HepG2 (cell line): Measurements from ENCODE around the gene IGIP. TPM values are rescaled to one million over a fixed set of nuclear protein-coding genes. Genes with fewer than 3 reads are reported as not detected.
A peak's percentile ranks its signal among the peaks of the same experiment; 100 is the strongest.

Experiments
- ARID2 ChIP-seq: sonication (generic); formaldehyde crosslinking; IDR thresholded peaks from 2 replicates; pipeline ENCODE4 v1.8.1; 2022; ENCODE audit warnings: mild to moderate bottlenecking, missing genetic modification reagents, borderline replicate concordance
- BORCS8-MEF2B ChIP-seq: sonication (generic); formaldehyde crosslinking; IDR thresholded peaks from 2 replicates; pipeline ENCODE4 v1.8.0; 2022; ENCODE audit warnings: mild to moderate bottlenecking, missing genetic modification reagents
- CCAR2 ChIP-seq: fragments of 200-400 bp; formaldehyde crosslinking; optimal IDR thresholded peaks from 2 replicates; pipeline ENCODE3; 2018; ENCODE audit warnings: low read depth, mild to moderate bottlenecking, low read length, moderate library complexity
- HMGA1 ChIP-seq: sonication (generic); formaldehyde crosslinking; conservative IDR thresholded peaks from 2 replicates; pipeline ENCODE4 v1.4.0; 2020; ENCODE audit warnings: missing genetic modification reagents
- MTERF4 ChIP-seq: sonication (generic); formaldehyde crosslinking; IDR thresholded peaks from 2 replicates; pipeline ENCODE4 v1.8.0; 2023; ENCODE audit warnings: mild to moderate bottlenecking, missing genetic modification reagents
- MTF2 ChIP-seq: sonication (generic); formaldehyde crosslinking; IDR thresholded peaks from 2 replicates; pipeline ENCODE4 v1.5.0; 2020; ENCODE audit warnings: missing genetic modification reagents, borderline replicate concordance
- PHF20 ChIP-seq: sonication (generic); formaldehyde crosslinking; IDR thresholded peaks from 2 replicates; pipeline ENCODE4 v1.5.0; 2020; ENCODE audit warnings: mild to moderate bottlenecking, missing genetic modification reagents
- RARA ChIP-seq: IDR thresholded peaks from 2 replicates; pipeline ENCODE4 v1.6.1; 2016; ENCODE audit warnings: missing genetic modification reagents, missing compliant biosample characterization
- RBM39 ChIP-seq: fragments of 200-400 bp; formaldehyde crosslinking; IDR thresholded peaks from one replicate; pipeline ENCODE4 v1.6.1; 2018; ENCODE audit warnings: antibody characterized with exemption, mild to moderate bottlenecking, low read depth, low read length; ENCODE audit not compliant: poor library complexity, severe bottlenecking
- RXRA ChIP-seq: sonication (generic); formaldehyde crosslinking; IDR thresholded peaks from 2 replicates; pipeline ENCODE4 v1.5.1; 2020; ENCODE audit warnings: missing genetic modification reagents
- SRSF4 ChIP-seq: fragments of 200-400 bp; formaldehyde crosslinking; IDR thresholded peaks from one replicate; pipeline ENCODE4 v1.6.1; 2018; ENCODE audit warnings: mild to moderate bottlenecking, low read depth, low read length, moderate library complexity; ENCODE audit not compliant: poor library complexity, severe bottlenecking
- TFDP2 ChIP-seq: sonication (generic); formaldehyde crosslinking; IDR thresholded peaks from 2 replicates; pipeline ENCODE4 v1.4.0; 2020; ENCODE audit warnings: missing genetic modification reagents
- TOE1 ChIP-seq: sonication (generic); formaldehyde crosslinking; IDR thresholded peaks from 2 replicates; pipeline ENCODE4 v1.4.0; 2020; ENCODE audit warnings: mild to moderate bottlenecking, missing genetic modification reagents
- ZGPAT ChIP-seq: IDR thresholded peaks from 2 replicates; pipeline ENCODE4 v1.6.1; 2016; ENCODE audit warnings: mild to moderate bottlenecking
- ZNF333 ChIP-seq: sonication (generic); formaldehyde crosslinking; IDR thresholded peaks from 2 replicates; pipeline ENCODE4 v1.4.0; 2020; ENCODE audit warnings: mild to moderate bottlenecking, missing genetic modification reagents, borderline replicate concordance
- ZNF343 ChIP-seq: sonication (generic); formaldehyde crosslinking; IDR thresholded peaks from 2 replicates; pipeline ENCODE4 v1.4.0; 2020; ENCODE audit warnings: mild to moderate bottlenecking, missing genetic modification reagents
- ZNF431 ChIP-seq: sonication (generic); formaldehyde crosslinking; IDR thresholded peaks from 2 replicates; pipeline ENCODE4 v1.9.0; 2022; ENCODE audit warnings: missing genetic modification reagents, low read depth, mild to moderate bottlenecking, borderline replicate concordance
- ZNF460 ChIP-seq: sonication (generic); formaldehyde crosslinking; IDR thresholded peaks from 2 replicates; pipeline ENCODE4 v1.5.1; 2020; ENCODE audit warnings: missing genetic modification reagents, mild to moderate bottlenecking, borderline replicate concordance
- ZNF562 ChIP-seq: sonication (generic); formaldehyde crosslinking; IDR thresholded peaks from 2 replicates; pipeline ENCODE4 v1.8.0; 2022; ENCODE audit warnings: missing genetic modification reagents, borderline replicate concordance
- ZNF616 ChIP-seq: sonication (generic); formaldehyde crosslinking; IDR thresholded peaks from 2 replicates; pipeline ENCODE4 v1.5.0; 2020; ENCODE audit warnings: low read depth, mild to moderate bottlenecking, missing genetic modification reagents
- ZNF672 ChIP-seq: sonication (generic); formaldehyde crosslinking; IDR thresholded peaks from 2 replicates; pipeline ENCODE4 v1.8.1; 2022; ENCODE audit warnings: missing genetic modification reagents
- ZNF703 ChIP-seq: sonication (generic); formaldehyde crosslinking; IDR thresholded peaks from 2 replicates; pipeline ENCODE4 v1.5.1; 2020; ENCODE audit warnings: missing genetic modification reagents, mild to moderate bottlenecking, moderate library complexity, borderline replicate concordance
- polyA plus RNA-seq, 8 experiments: library from polyadenylated mRNA; depleted of rRNA in 3 of 8; stranded (reverse) in 7 of 8; unstranded in 1 of 8; fragments of >200 nt; fragmentation: Illumina TruSeq in 4 of 8; extraction: Trizol in 4 of 8; gene quantifications; 2 replicates each; pipeline versions ENCODE4 v1.2.1 to v1.2.3, GENCODE V29; 2011 to 2016; ENCODE audit warnings: low read depth in 4 of 8, missing spikeins in 1 of 8, mixed read lengths in 1 of 8; ENCODE audit not compliant: insufficient read depth in 1 of 8
- total RNA-seq, 5 experiments: library from RNA; depleted of rRNA; stranded (reverse); fragments of >200 nt; fragmentation: Illumina TruSeq; extraction: Trizol; gene quantifications; 2 replicates each; pipeline ENCODE4 v1.2.3, GENCODE V29; 2016; ENCODE audit warnings: low read depth in 1 of 5
- TF ChIP-seq, protein P1 (sequence below): IDR thresholded peaks from 2 replicates; pipeline ENCODE4 v1.6.1; 2016; ENCODE audit warnings: control low read depth
- TF ChIP-seq, protein P2 (sequence below): sonication (generic); formaldehyde crosslinking; IDR thresholded peaks from 2 replicates; pipeline ENCODE4 v1.5.0; 2020; ENCODE audit warnings: missing genetic modification reagents

IGIP gene
- total and polyA plus RNA-seq, 2 of the 13 experiments (the other 11 are each of a cell fraction or from before 2014, with no cell fraction given), result 1.7 to 2.1 TPM

DNA sequence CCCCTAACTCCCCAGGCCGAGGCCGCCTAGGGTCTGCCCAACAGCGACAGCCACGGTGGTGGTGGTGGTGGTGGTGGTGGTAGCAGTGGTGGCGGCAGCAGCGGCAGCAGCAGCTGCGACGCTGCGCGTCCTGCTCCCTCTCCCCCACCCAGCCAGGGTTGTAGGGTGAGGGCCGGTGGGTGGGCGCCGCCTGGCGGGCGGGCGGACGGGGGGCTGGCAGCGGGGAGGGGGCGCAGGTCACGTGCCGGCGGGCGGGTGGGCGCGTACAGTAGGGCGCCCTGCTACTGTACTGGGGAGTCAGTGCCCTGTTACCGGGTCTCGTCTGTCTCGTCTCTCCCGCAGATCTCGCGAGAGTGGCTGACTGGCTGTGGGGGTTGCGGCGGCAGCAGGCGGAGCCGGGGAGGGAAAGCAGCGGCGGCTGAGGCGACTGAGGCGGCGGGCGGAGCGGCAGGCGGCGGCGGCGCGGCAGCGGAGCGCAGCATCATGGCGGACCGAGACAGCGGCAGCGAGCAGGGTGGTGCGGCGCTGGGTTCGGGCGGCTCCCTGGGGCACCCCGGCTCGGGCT lies 12.0 kb upstream of the IGIP start, which contains the start of gene PURA (continued):
- TF ChIP-seq, protein P1, sequence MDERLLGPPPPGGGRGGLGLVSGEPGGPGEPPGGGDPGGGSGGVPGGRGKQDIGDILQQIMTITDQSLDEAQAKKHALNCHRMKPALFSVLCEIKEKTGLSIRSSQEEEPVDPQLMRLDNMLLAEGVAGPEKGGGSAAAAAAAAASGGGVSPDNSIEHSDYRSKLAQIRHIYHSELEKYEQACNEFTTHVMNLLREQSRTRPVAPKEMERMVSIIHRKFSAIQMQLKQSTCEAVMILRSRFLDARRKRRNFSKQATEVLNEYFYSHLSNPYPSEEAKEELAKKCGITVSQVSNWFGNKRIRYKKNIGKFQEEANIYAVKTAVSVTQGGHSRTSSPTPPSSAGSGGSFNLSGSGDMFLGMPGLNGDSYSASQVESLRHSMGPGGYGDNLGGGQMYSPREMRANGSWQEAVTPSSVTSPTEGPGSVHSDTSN (CRISPR knock-in tag), result no peak
- TF ChIP-seq TFDP2 (CRISPR knock-in tag) (peak; percentile 65), ZGPAT (CRISPR knock-in tag) (no peak), RXRA (CRISPR knock-in tag) (no peak), MTERF4 (CRISPR knock-in tag) (no peak), RBM39 (no peak), RARA (CRISPR knock-in tag) (no peak), ZNF703 (CRISPR knock-in tag) (no peak), TOE1 (CRISPR knock-in tag) (no peak), ZNF343 (CRISPR knock-in tag) (no peak), BORCS8-MEF2B (CRISPR knock-in tag) (no peak), PHF20 (CRISPR knock-in tag) (0 out of 2 replicates have a peak, but pooled peaks have one; percentile 19), ZNF460 (CRISPR knock-in tag) (no peak; the same call in 1 of the 2 replicates), MTF2 (CRISPR knock-in tag) (peak; percentile 4; the same call in 1 of the 2 replicates), CCAR2 (no peak), ZNF333 (CRISPR knock-in tag) (0 out of 2 replicates have a peak, but pooled peaks have one; percentile 35), ZNF672 (CRISPR knock-in tag) (no peak), ARID2 (CRISPR knock-in tag) (no peak), ZNF562 (no peak), SRSF4 (no peak), HMGA1 (CRISPR knock-in tag) (no peak), ZNF616 (CRISPR knock-in tag) (peak; percentile 42; the same call in 1 of the 2 replicates), ZNF431 (CRISPR knock-in tag) (no peak)
- TF ChIP-seq, protein P2, sequence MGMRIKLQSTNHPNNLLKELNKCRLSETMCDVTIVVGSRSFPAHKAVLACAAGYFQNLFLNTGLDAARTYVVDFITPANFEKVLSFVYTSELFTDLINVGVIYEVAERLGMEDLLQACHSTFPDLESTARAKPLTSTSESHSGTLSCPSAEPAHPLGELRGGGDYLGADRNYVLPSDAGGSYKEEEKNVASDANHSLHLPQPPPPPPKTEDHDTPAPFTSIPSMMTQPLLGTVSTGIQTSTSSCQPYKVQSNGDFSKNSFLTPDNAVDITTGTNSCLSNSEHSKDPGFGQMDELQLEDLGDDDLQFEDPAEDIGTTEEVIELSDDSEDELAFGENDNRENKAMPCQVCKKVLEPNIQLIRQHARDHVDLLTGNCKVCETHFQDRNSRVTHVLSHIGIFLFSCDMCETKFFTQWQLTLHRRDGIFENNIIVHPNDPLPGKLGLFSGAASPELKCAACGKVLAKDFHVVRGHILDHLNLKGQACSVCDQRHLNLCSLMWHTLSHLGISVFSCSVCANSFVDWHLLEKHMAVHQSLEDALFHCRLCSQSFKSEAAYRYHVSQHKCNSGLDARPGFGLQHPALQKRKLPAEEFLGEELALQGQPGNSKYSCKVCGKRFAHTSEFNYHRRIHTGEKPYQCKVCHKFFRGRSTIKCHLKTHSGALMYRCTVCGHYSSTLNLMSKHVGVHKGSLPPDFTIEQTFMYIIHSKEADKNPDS, result no peak
